ENCODE measurements around the gene CRBN.

Gene CRBN

DNA sequence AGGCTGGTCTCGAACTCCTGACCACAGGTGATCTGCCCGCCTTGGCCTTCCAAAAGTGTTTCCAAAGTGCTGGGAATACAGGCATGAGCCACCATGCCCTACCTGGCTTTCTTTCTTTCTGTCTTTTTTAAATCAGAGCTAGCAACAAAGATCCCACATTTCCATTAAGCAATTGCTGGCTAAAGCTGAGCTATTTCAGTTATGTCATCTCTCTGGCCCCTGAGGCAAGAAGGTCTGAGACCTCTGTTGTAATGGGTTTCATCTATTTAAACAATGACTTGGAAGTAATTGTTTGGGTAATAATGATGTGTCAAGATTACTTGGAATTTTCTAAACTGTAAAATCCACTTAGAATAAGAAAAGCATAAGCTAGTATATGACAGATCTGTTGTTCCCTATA lies 30.2 kb upstream of the CRBN start:
- no peaks in the 10 kb centered on the region for H3K9me3 Mint-ChIP-seq
- H3K4me3 Mint-ChIP-seq: no peak overlapping the region
- TF ChIP-seq, protein P1, sequence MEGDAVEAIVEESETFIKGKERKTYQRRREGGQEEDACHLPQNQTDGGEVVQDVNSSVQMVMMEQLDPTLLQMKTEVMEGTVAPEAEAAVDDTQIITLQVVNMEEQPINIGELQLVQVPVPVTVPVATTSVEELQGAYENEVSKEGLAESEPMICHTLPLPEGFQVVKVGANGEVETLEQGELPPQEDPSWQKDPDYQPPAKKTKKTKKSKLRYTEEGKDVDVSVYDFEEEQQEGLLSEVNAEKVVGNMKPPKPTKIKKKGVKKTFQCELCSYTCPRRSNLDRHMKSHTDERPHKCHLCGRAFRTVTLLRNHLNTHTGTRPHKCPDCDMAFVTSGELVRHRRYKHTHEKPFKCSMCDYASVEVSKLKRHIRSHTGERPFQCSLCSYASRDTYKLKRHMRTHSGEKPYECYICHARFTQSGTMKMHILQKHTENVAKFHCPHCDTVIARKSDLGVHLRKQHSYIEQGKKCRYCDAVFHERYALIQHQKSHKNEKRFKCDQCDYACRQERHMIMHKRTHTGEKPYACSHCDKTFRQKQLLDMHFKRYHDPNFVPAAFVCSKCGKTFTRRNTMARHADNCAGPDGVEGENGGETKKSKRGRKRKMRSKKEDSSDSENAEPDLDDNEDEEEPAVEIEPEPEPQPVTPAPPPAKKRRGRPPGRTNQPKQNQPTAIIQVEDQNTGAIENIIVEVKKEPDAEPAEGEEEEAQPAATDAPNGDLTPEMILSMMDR (IDR thresholded peaks at IDR 0.05; ENCODE audit: unreplicated experiment in 3 of 3): no peak
- no peaks in the 10 kb centered on the region for H3K4me1 Mint-ChIP-seq
- H3K27me3 Mint-ChIP-seq (ENCODE audit: low read depth): peaks cover 5% of the 10 kb centered on the region
- H3K27ac Mint-ChIP-seq: no peak overlapping the region
- no peaks in the 10 kb centered on the region for H3K36me3 Mint-ChIP-seq (ENCODE audit: low read depth)

DNA sequence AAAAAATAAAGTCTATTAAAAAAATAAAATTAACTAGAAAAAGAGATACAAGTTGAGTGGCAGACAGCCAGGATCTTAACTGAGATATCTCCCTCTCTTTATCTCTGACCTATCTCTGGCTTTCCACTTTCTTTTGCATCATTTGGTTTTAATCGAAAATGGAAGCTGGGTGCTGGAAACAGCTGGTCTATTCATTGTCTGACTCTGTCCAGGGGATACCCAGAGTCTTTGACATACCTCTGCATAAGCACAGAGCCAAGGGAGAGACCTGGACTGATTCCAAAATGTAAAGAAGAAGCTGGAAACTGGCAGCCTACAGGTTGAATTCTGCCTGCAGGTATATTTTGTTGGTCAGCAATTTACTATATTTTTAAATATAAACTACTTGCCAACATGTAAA lies 29.6 kb upstream of the CRBN start:
- TF ChIP-seq, protein P1 (IDR thresholded peaks at IDR 0.05; ENCODE audit: unreplicated experiment in 3 of 3): no peak
- H3K9me3 Mint-ChIP-seq: peaks cover 5% of the 10 kb centered on the region
- no peaks in the 10 kb centered on the region for H3K36me3 Mint-ChIP-seq (ENCODE audit: low read depth)
- H3K27ac Mint-ChIP-seq: no peak overlapping the region
- peaks cover 5% of the 10 kb centered on the region for H3K27me3 Mint-ChIP-seq (ENCODE audit: low read depth)
- no peaks in the 10 kb centered on the region for H3K4me1 Mint-ChIP-seq
- H3K4me3 Mint-ChIP-seq: no peak overlapping the region

DNA sequence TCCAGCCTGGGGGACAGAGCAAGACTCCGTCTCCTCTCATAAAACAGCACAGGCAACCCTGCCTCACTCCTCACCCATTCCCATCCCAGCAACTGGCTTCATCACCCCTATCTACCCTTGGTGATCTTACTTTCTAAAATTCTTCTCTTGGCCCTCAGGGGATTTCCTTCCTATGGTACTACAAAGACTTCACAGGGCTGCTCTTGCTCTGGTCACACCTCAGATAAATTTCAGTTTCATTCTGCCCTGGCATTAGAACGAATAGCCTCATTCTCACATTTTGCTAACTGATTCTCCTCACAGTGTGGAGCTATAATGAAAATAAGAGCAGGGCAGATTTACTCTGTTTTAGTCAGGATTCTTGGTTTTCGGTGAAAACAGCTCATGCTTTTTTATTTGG lies 22.1 kb upstream of the CRBN start:
- TF ChIP-seq, protein P1 (IDR thresholded peaks at IDR 0.05; ENCODE audit: unreplicated experiment in 3 of 3): no peak
- Mint-ChIP-seq H3K27ac (no peak overlapping the region), H3K4me1 (peaks cover 27% of the 10 kb centered on the region), H3K4me3 (no peak overlapping the region), H3K9me3 (peaks cover 8% of the 10 kb centered on the region), H3K27me3 (ENCODE audit: low read depth) (peaks cover 8% of the 10 kb centered on the region), H3K36me3 (ENCODE audit: low read depth) (no peaks in the 10 kb centered on the region)

DNA sequence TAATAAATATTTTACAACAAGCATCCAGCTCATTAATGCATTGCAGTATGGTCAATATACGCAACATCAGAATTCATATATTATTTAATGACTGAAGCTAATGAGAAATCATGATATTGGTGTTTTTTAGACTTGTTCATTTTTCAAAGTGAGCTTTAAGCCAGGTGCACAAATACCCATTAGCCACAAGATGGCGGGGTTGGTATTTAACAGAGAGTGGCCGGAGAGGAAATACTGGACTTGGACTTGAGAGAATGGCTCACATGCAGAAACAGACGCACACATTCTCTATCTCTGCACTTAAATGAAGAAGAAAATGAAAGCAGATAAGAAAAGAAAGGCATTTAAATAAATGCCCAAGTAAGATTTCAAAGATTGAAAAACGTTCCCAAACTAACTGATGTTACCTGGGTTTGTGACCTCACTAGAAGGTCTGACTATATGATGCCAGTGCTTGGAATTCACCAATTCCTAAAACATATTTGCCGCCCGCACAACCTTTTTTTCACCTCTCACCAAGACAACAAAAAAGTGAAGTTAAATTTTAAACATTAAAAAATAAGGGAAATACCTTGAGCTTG lies 21.2 kb upstream of the CRBN start:
- peak overlapping the region in 1 of 3 experiments; percentile 1 for H3K4me3 Mint-ChIP-seq
- TF ChIP-seq, protein P1 (IDR thresholded peaks at IDR 0.05; ENCODE audit: unreplicated experiment in 3 of 3): peak; percentile 90 to 91 (median 90)
- H3K27ac Mint-ChIP-seq: peak overlapping the region; percentile 11 to 19 (median 11)
- H3K4me1 Mint-ChIP-seq: peaks cover 27% of the 10 kb centered on the region
- peaks cover 8% of the 10 kb centered on the region for H3K27me3 Mint-ChIP-seq (ENCODE audit: low read depth)
- peaks cover 8% of the 10 kb centered on the region for H3K9me3 Mint-ChIP-seq
- H3K36me3 Mint-ChIP-seq (ENCODE audit: low read depth): no peaks in the 10 kb centered on the region

DNA sequence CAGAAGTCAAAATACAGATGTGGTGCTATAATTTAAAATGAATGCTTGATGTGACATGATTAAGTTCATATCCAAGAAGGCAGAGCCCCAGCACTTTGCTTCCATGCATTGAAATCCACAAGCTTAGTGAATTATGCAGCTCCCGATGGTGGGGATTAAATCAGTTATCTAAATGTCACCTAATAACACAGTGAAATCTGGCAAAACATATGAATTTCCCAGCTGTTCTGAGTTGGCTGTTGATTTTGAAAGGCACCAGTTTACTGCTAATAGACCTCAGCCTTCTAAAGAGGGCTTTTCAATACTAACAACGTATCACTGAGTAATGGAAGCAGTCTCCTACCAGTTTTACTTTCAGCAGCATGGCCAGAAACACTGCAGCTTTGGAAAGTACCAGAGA lies 19.8 kb upstream of the CRBN start:
- Mint-ChIP-seq H3K9me3 (peaks cover 4% of the 10 kb centered on the region), H3K27ac (no peak overlapping the region), H3K4me1 (peaks cover 27% of the 10 kb centered on the region), H3K36me3 (ENCODE audit: low read depth) (no peaks in the 10 kb centered on the region), H3K4me3 (no peak overlapping the region), H3K27me3 (ENCODE audit: low read depth) (peaks cover 9% of the 10 kb centered on the region)
- TF ChIP-seq, protein P1 (IDR thresholded peaks at IDR 0.05; ENCODE audit: unreplicated experiment in 3 of 3): no peak

DNA sequence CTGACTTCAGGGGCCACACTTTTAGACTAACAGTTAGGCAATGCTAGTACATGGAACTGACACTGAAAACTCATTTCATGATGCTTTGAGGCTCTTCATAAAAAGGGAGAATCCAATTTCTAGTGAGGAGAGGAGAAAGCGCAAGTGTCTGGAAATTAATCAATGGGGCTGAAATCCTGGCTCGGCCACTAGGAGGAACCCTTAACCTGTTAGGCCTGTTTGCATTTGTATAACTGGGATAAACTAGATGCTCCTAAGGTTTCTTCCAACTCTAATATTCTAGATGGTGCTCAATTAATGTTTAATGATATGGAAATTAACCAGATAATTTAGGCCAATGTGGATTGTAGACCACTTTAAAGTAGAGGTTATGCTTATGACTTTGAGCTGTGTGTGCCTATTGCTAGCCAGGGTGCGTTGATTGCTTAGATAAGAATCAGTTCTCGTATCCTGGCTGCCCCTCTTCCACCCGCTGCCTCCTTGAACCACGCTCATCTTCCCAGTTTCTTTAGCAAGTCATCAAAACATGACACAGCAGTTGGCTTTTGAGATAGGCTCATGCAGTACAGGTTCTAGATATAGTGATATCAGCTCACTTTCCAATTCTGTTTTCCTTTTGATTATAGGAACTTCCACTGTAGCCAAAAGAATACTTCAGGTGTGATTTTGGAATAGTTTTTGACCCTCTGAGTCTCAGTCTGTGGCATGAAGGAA lies 16.8 kb upstream of the CRBN start:
- Mint-ChIP-seq H3K27ac (no peak overlapping the region), H3K36me3 (ENCODE audit: low read depth) (no peaks in the 10 kb centered on the region), H3K4me3 (no peak overlapping the region), H3K9me3 (no peaks in the 10 kb centered on the region), H3K27me3 (ENCODE audit: low read depth) (peaks cover 13% of the 10 kb centered on the region), H3K4me1 (peaks cover 16% of the 10 kb centered on the region)
- TF ChIP-seq, protein P1 (IDR thresholded peaks at IDR 0.05; ENCODE audit: unreplicated experiment in 3 of 3): peak; percentile 56 to 65 (median 62)
